Spinal cord (tissue), 10 donors: Measurements from ENCODE around the gene CRB3. TPM values are rescaled to one million over a fixed set of nuclear protein-coding genes. Genes with fewer than 3 reads are reported as not detected.

Experiments
- DNase-seq, 6 donors: peaks; one replicate each; pipeline versions ENCODE4 v3.0.0 to v3.0.0-alpha.2; 2013 to 2015; ENCODE audit warnings: low spot score in 6 of 6, low read depth in 4 of 6
- H3K27ac ChIP-seq: one replicate; pipeline ENCODE4 v1.5.1; 2013; ENCODE audit warnings: low read depth, low read length, control low read depth
- H3K27me3 ChIP-seq: one replicate; pipeline ENCODE4 v1.6.1; 2013; ENCODE audit warnings: low read length; ENCODE audit not compliant: control insufficient read depth, insufficient read depth
- H3K36me3 ChIP-seq: one replicate; pipeline ENCODE4 v1.6.1; 2013; ENCODE audit warnings: low read length; ENCODE audit not compliant: control insufficient read depth, insufficient read depth
- H3K4me1 ChIP-seq: one replicate; pipeline ENCODE4 v1.6.1; 2013; ENCODE audit warnings: low read length; ENCODE audit not compliant: control insufficient read depth, insufficient read depth
- H3K4me3 ChIP-seq: one replicate; pipeline ENCODE4 v1.5.1; 2013; ENCODE audit warnings: low read depth, low read length, control low read depth
- H3K9me3 ChIP-seq: one replicate; pipeline ENCODE4 v1.6.1; 2013; ENCODE audit warnings: low read length; ENCODE audit not compliant: control insufficient read depth, insufficient read depth
- WGBS: methylation state at CpG from one replicate; pipeline ENCODE4 v1.1.5; 2013; ENCODE audit warnings: missing lambda C conversion rate; ENCODE audit not compliant: insufficient coverage; 5-methylcytosine and 5-hydroxymethylcytosine counted together
- polyA plus RNA-seq, 2 donors: library from polyadenylated mRNA; unstranded; fragments of 120-200 nt; gene quantifications; one replicate each; pipeline ENCODE4 v1.2.1, GENCODE V29; 2013; ENCODE audit not compliant: insufficient read length in 2 of 2
- total RNA-seq, 2 donors: library from RNA; depleted of rRNA in 1 of 2; stranded (reverse); fragments of 120-200 nt in 1 of 2; fragments of >200 nt in 1 of 2; gene quantifications; one replicate each; pipeline versions ENCODE4 v1.2.3 to v1.2.4, GENCODE V29; 2013 to 2014
- donor health status: healthy.

Gene CRB3
- total and polyA plus RNA-seq, 4 donors: 0.20 to 1.2 (median 0.53) TPM

- H3K36me3 ChIP-seq: peaks cover 6% of the 10 kb centered on the region
- 85% methylated on average over 7 of the region's 15 CpGs for WGBS
- H3K4me3 ChIP-seq: no peak overlapping the region
These were observed 25.4 kb downstream of the CRB3 start for GRCh38 chr19:6489278-6490061.

GRCh38 chr19:6490134-6490533 lies 26.1 kb downstream of the CRB3 start:
- Histone ChIP-seq H3K27me3 (no peaks in the 10 kb centered on the region), H3K9me3 (peaks cover 4% of the 10 kb centered on the region), H3K4me1 (no peaks in the 10 kb centered on the region), H3K36me3 (peaks cover 13% of the 10 kb centered on the region), H3K27ac (no peak overlapping the region), H3K4me3 (no peak overlapping the region)
- DNase-seq: no peak
- WGBS: 89% methylated on average over 1 of the region's 2 CpGs

More at GRCh38 chr19:6489278-6490061, 25.4 kb downstream of the CRB3 start:
- Histone ChIP-seq H3K4me1 (no peaks in the 10 kb centered on the region), H3K9me3 (peaks cover 4% of the 10 kb centered on the region), H3K27me3 (no peaks in the 10 kb centered on the region), H3K27ac (no peak overlapping the region)
- no peak for DNase-seq

DNA sequence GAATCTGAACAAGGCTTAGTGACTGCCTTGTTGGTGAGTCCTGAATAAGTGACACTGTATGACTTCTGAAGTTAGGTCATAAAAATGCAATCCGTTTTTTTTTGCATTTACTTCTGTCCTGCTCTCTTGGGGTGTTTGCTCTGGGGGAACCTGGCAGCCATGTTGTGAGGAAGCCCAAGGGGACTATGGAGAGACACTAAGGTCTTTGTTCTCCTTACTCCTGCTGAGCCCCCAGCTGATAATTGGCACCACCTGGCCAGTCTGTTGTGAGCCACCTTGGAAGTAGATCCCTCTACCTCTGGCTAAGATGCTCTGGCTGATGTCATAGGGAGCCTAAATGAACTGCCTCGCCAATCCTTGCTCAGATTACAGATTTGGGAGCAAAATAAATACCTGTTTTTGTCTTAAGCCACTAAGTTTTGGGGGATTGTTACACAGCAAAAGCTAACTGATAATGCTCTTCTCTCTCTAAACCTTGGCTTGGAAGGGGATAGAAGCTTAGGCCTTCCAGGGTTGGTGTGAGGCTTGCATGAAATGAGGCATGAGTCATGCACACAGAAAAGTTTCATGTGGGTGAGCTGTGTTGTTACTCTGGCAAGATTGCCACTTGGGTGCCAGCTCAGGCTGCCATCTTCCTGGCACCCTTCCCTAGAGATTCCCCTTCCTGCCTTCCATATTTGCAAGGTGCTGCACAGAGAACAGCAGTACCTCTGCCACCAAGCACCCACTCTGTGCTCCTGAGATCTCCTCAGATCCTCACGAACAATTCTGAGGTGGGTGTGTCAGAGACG lies 27.9 kb downstream of the CRB3 start:
- no peak overlapping the region for H3K4me3 ChIP-seq
- no peaks in the 10 kb centered on the region for H3K4me1 ChIP-seq
- no peak overlapping the region for H3K27ac ChIP-seq
- H3K27me3 ChIP-seq: no peaks in the 10 kb centered on the region
- H3K9me3 ChIP-seq: peaks cover 4% of the 10 kb centered on the region
- peaks cover 24% of the 10 kb centered on the region for H3K36me3 ChIP-seq
- WGBS: 84% methylated on average over 4 of the region's 4 CpGs
- no peak for DNase-seq

DNA sequence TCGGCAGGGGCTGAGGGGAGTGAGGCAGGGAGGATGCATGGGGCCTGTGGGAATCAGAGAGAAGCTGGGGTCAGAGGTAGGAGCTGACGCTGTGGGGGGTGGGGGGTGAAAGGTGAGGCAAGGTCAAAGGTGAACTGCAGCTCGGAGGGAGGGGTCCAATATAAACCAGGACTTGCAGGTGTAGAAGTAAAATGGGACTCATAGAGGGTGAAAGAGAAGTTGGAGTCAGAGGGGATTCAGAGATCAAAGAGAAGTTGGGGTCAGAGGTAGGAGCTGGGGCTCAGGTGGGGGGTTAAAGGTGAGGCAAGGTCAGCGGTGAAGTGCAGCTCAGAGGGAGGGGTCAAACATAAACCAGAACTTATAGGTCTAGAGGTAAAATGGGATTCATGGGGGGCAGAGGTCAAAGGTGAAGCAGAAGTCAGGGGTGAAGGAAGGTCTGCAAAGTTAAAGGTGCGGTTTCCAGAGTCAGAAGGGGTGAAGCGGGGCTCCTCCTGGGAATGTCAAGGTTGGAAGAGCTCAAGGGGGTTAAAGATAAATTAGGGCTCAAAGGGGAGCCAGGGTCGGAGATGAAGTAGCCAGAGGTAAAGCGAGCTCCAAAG lies 30.5 kb downstream of the CRB3 start:
- Histone ChIP-seq H3K36me3 (peaks cover 43% of the 10 kb centered on the region), H3K4me1 (peaks cover 4% of the 10 kb centered on the region), H3K27ac (no peak overlapping the region), H3K9me3 (peaks cover 4% of the 10 kb centered on the region), H3K27me3 (no peaks in the 10 kb centered on the region), H3K4me3 (no peak overlapping the region)
- WGBS: 88% methylated on average over 7 of the region's 8 CpGs
- DNase-seq: no peak

DNA sequence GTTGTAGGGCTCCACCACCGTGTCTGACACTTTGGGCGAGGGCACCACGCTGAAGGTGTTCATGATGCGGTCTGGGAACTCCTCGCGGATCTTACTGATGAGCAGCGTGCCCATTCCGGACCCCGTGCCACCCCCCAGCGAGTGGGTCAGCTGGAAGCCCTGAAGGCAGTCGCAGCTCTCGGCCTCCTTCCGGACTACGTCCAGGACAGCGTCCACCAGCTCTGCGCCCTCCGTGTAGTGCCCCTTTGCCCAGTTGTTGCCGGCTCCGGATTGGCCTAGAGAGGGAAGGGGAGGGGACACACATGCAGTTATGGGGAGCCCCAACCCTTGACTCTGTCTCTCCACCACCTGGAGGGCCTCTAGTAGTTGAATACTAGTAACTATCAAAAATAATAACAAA lies 31.9 kb downstream of the CRB3 start:
- no peak for DNase-seq
- WGBS: 95% methylated on average over 17 of the region's 19 CpGs
- peaks cover 4% of the 10 kb centered on the region for H3K9me3 ChIP-seq
- H3K27ac ChIP-seq: no peak overlapping the region
- peaks cover 10% of the 10 kb centered on the region for H3K4me1 ChIP-seq
- H3K36me3 ChIP-seq: peaks cover 48% of the 10 kb centered on the region
- no peak overlapping the region for H3K4me3 ChIP-seq
- H3K27me3 ChIP-seq: no peaks in the 10 kb centered on the region

DNA sequence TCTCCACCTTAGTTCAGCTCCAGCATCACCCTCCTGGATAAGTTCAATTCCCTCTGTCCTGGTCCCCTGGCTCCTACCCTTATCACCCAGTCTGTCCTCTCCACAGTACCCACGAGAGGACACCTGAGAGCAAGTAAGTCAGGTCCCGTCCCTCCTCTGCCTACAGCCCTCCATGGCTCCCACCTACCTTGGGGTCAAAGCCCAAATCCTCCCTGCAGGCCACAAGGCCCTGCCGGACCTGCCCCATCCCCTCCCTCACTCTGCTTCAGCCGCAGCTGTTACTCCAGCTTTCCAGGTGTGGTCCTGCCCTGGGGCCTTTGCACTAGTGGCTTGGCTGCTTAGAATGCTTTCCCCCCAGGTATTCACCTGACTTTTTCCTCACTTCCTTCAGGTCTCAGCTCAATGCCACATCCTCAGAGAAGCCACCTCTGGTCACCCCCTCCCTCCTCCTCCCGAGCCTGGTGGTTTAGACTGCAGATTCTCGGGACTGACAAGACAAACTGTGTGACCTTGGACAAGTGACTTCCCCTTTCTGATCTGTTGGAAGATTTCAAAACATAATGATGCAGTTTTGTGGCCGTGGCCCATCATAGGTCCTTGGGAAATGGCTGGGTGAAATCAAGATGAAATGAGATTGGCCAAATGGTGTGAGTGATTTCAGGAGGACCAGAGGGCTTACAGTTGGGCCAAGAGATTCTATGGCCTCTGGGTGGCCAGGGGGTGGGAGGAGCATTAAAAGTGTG lies 34.4 kb downstream of the CRB3 start:
- H3K9me3 ChIP-seq: no peaks in the 10 kb centered on the region
- H3K36me3 ChIP-seq: peaks cover 51% of the 10 kb centered on the region
- no peak overlapping the region for H3K27ac ChIP-seq
- peaks cover 27% of the 10 kb centered on the region for H3K4me1 ChIP-seq
- no peak for DNase-seq
- 89% methylated on average over 7 of the region's 7 CpGs for WGBS
- no peaks in the 10 kb centered on the region for H3K27me3 ChIP-seq
- H3K4me3 ChIP-seq: no peak overlapping the region

DNA sequence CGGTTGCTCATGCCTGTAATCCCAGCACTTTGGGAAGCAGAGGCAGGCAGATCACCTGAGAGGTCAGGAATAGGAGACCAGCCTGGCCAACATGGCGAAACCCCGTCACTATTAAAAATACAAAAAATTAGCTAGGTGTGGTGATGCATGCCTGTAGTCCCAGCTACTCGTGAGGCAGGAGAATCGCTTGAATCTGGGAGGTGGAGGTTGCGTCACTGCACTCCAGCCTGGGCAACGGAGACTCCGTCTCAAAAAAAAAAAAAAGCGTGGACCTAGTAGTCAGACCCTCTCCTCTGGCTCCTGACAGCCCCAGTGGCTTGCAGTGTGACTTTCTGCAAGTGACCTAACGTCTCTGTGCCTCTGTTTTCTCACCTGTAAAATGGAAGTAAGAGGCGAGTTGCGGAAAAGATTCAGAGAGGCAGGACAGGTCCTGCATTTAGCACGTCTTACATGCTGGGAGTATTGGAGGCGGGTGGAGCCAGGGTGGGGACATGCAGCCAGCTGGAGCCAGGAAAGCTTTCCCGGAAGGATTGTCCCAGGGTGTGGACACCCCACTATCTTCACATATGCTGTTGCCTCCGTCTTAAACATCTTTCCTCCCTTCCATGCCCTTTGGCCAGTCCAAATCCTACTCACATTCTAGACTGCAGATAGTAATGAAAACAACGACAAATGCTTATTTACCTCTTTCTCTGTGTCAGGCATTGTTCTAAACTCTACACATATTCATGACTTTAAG lies 35.1 kb downstream of the CRB3 start:
- no peak overlapping the region for H3K27ac ChIP-seq
- H3K27me3 ChIP-seq: no peaks in the 10 kb centered on the region
- DNase-seq: no peak

DNA sequence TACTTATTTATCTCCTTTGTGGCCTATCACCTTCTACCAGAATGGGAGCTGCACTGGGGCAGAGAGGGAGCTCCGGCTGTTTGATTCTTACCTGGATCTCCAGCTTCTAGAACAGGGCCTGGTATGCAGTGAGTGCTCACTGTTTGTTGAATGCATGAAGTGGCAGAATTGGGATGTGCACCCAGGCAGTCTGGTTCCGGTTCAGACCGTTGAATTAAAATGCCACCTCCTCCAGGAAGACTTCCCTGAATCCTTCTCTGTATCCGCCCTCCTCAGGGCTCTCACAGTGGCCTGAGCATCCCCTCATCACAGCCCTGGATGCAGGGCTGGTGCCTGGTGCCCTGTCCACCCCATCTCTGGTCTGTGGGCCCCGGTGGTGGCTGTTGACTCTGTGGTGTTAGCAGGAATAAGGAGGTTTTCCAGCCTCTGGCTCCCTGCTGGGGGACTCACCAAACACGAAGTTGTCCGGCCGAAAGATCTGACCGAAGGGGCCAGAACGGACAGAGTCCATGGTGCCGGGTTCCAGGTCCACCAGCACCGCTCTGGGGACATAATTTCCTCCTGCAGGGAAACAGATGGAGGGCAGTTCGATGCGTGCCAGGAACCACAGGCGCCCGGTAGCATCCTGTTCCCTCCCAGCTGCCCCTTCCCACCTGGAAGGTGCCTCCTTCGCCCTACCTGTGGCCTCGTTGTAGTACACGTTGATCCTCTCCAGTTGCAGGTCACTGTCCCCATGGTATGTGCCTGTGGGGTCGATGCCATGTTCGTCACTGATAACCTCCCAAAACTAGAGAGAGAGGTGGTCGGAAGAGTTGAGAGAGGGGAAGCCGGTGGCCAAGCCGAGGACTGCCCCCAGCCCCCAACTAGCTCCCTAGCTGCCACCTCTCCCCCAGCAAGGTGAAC lies 37.0 kb downstream of the CRB3 start:
- H3K27ac ChIP-seq: no peak overlapping the region
- peaks cover 29% of the 10 kb centered on the region for H3K36me3 ChIP-seq
- peaks cover 27% of the 10 kb centered on the region for H3K4me1 ChIP-seq
- H3K4me3 ChIP-seq: peak overlapping the region; percentile 47
- 53% methylated on average over 20 of the region's 24 CpGs for WGBS
- no peaks in the 10 kb centered on the region for H3K9me3 ChIP-seq
- no peaks in the 10 kb centered on the region for H3K27me3 ChIP-seq
- no peak for DNase-seq

More for the DNA sequence above, 35.1 kb downstream of the CRB3 start:
- no peaks in the 10 kb centered on the region for H3K9me3 ChIP-seq
- 85% methylated on average over 12 of the region's 17 CpGs for WGBS
- H3K4me3 ChIP-seq: no peak overlapping the region
- peaks cover 27% of the 10 kb centered on the region for H3K4me1 ChIP-seq
- peaks cover 48% of the 10 kb centered on the region for H3K36me3 ChIP-seq
